Liver (tissue), 9 donors: ENCODE measurements around the gene DCUN1D1. TPM values are rescaled to one million over a fixed set of nuclear protein-coding genes. Genes with fewer than 3 reads are reported as not detected.
"Not testable (repeated sequence)": the region's sequence is repeated elsewhere in the genome, so short reads cannot be mapped to it uniquely, and the experiment has no call there.

ENCODE experiments used
- DNase-seq: peaks from one replicate; pipeline ENCODE4 v3.0.0-alpha.2; 2017; ENCODE audit warnings: low spot score
- H3K27ac ChIP-seq, 2 donors: one replicate each; pipeline ENCODE4 v1.7.0; 2013; ENCODE audit warnings: inconsistent platforms in 2 of 2, low read length in 2 of 2, control low read depth in 1 of 2, low read depth in 1 of 2, mild to moderate bottlenecking in 1 of 2
- H3K27me3 ChIP-seq, 4 donors: one replicate each; pipeline versions ENCODE4 v1.6.1 to v1.7.0; 2013; ENCODE audit warnings: low read length in 3 of 4, inconsistent platforms in 1 of 4, mild to moderate bottlenecking in 1 of 4, moderate library complexity in 1 of 4; ENCODE audit not compliant: control insufficient read depth in 4 of 4, insufficient read depth in 4 of 4
- H3K36me3 ChIP-seq, 4 donors: one replicate each; pipeline versions ENCODE4 v1.6.1 to v1.7.0; 2013; ENCODE audit warnings: low read length in 3 of 4, mild to moderate bottlenecking in 3 of 4, low read depth in 1 of 4, moderate library complexity in 1 of 4; ENCODE audit not compliant: control insufficient read depth in 4 of 4, insufficient read depth in 3 of 4
- H3K4me1 ChIP-seq, 4 donors: one replicate each; pipeline versions ENCODE4 v1.6.1 to v1.7.0; 2013; ENCODE audit warnings: low read length in 3 of 4, mild to moderate bottlenecking in 3 of 4, moderate library complexity in 1 of 4; ENCODE audit not compliant: control insufficient read depth in 4 of 4, insufficient read depth in 4 of 4
- H3K4me3 ChIP-seq, 3 donors: one replicate each; pipeline versions ENCODE4 v1.6.1 to v1.7.0; 2013; ENCODE audit warnings: low read length in 3 of 3, control low read depth in 1 of 3, low read depth in 1 of 3, mild to moderate bottlenecking in 1 of 3
- H3K9ac ChIP-seq, 2 donors: one replicate each; pipeline ENCODE4 v1.7.0; 2013; ENCODE audit warnings: low read length in 2 of 2, mild to moderate bottlenecking in 2 of 2, moderate library complexity in 2 of 2, control low read depth in 1 of 2, low read depth in 1 of 2
- H3K9me3 ChIP-seq, 4 donors: one replicate each; pipeline versions ENCODE4 v1.6.1 to v1.7.0; 2013; ENCODE audit warnings: low read length in 3 of 4; ENCODE audit not compliant: control insufficient read depth in 4 of 4
- ATF3 ChIP-seq: IDR thresholded peaks from 2 replicates; pipeline ENCODE4 v1.6.1; 2016; ENCODE audit warnings: antibody characterized with exemption
- CTCF ChIP-seq: fragments of 150-350 bp; IDR thresholded peaks from 2 replicates; pipeline ENCODE4 v1.5.1; 2017; ENCODE audit warnings: improper control_type of control experiment, low read depth, low read length; ENCODE audit not compliant: missing input control
- EGR1 ChIP-seq, 2 donors: IDR thresholded peaks; 2 replicates each; pipeline ENCODE4 v1.6.1; 2016 to 2018; ENCODE audit warnings: antibody characterized with exemption in 2 of 2, low read depth in 2 of 2
- FOXA1 ChIP-seq: IDR thresholded peaks from 2 replicates; pipeline ENCODE4 v1.6.1; 2016; ENCODE audit warnings: antibody characterized with exemption
- FOXA2 ChIP-seq: IDR thresholded peaks from 2 replicates; pipeline ENCODE4 v1.6.1; 2016; ENCODE audit warnings: antibody characterized with exemption
- GABPA ChIP-seq, 2 donors: IDR thresholded peaks in 1 of 2; conservative IDR thresholded peaks in 1 of 2; 2 replicates each; pipeline ENCODE4 v1.6.1; 2016; ENCODE audit warnings: antibody characterized with exemption in 2 of 2, mild to moderate bottlenecking in 1 of 2, moderate library complexity in 1 of 2
- HNF4A ChIP-seq, 2 donors: conservative IDR thresholded peaks; 2 replicates each; pipeline ENCODE4 v1.6.1; 2016; ENCODE audit warnings: antibody characterized with exemption in 2 of 2, mild to moderate bottlenecking in 2 of 2
- HNF4G ChIP-seq: IDR thresholded peaks from 2 replicates; pipeline ENCODE4 v1.6.1; 2016; ENCODE audit warnings: antibody characterized with exemption
- JUND ChIP-seq, 2 donors: IDR thresholded peaks; 2 replicates each; pipeline ENCODE4 v1.6.1; 2016; ENCODE audit warnings: antibody characterized with exemption in 2 of 2
- MAX ChIP-seq: IDR thresholded peaks from 2 replicates; pipeline ENCODE4 v1.6.1; 2016; ENCODE audit warnings: antibody characterized with exemption
- NR2F2 ChIP-seq: IDR thresholded peaks from 2 replicates; pipeline ENCODE4 v1.6.1; 2016; ENCODE audit warnings: antibody characterized with exemption
- RAD21 ChIP-seq, 2 donors: IDR thresholded peaks; 2 replicates each; pipeline ENCODE4 v1.6.1; 2016; ENCODE audit warnings: antibody characterized with exemption in 2 of 2, mild to moderate bottlenecking in 2 of 2
- REST ChIP-seq: IDR thresholded peaks from 2 replicates; pipeline ENCODE4 v1.6.1; 2016; ENCODE audit warnings: antibody characterized with exemption, mild to moderate bottlenecking
- RXRA ChIP-seq, 2 donors: IDR thresholded peaks; 2 replicates each; pipeline ENCODE4 v1.6.1; 2017 to 2018; ENCODE audit warnings: antibody characterized with exemption in 2 of 2, mild to moderate bottlenecking in 1 of 2
- SP1 ChIP-seq: IDR thresholded peaks from 2 replicates; pipeline ENCODE4 v1.6.1; 2018; ENCODE audit warnings: antibody characterized with exemption, mild to moderate bottlenecking
- TAF1 ChIP-seq: conservative IDR thresholded peaks from 2 replicates; pipeline ENCODE4 v1.6.1; 2016; ENCODE audit warnings: antibody characterized with exemption, mild to moderate bottlenecking
- YY1 ChIP-seq: IDR thresholded peaks from 2 replicates; pipeline ENCODE4 v1.6.1; 2016; ENCODE audit warnings: antibody characterized with exemption, mild to moderate bottlenecking
- ZBTB33 ChIP-seq: IDR thresholded peaks from 2 replicates; pipeline ENCODE4 v1.6.1; 2016; ENCODE audit warnings: antibody characterized with exemption
- WGBS: extraction: QIAGEN DNeasy Blood & Tissue Kit; methylation state at CpG from one replicate; pipeline ENCODE4 v1.1.7; 2013; 5-methylcytosine and 5-hydroxymethylcytosine counted together
- polyA plus RNA-seq, 2 donors: library from polyadenylated mRNA; stranded (reverse) in 1 of 2; unstranded in 1 of 2; fragments of 200-250 nt in 1 of 2; fragments of >200 nt in 1 of 2; fragmentation: Nextera tagmentation in 1 of 2; extraction: Ambion mirVana in 1 of 2; gene quantifications; one replicate each; pipeline versions ENCODE4 v1.2.1 to v1.2.3, GENCODE V29; 2013 to 2015
- total RNA-seq, 2 donors: library from RNA; depleted of rRNA; stranded (reverse); fragments of >200 nt; gene quantifications; one replicate each; pipeline ENCODE4 v1.2.3, GENCODE V29; 2014
- donor health status: healthy.
- donor health status: healthy.
- donor health status: healthy.
- donor health status: healthy.
- donor health status: healthy.

The DCUN1D1 gene
- total and polyA plus RNA-seq, 4 donors, result 9.1 to 56.0 (median 23.5) TPM

GRCh38 chr3:182999767-183000166 lies 19.4 kb upstream of the DCUN1D1 start:
- no peak overlapping the region for H3K27ac ChIP-seq
- no peaks in the 10 kb centered on the region for H3K36me3 ChIP-seq
- no peaks in the 10 kb centered on the region for H3K27me3 ChIP-seq
- no peaks in the 10 kb centered on the region for H3K4me1 ChIP-seq
- no peak overlapping the region for H3K9ac ChIP-seq
- no peaks in the 10 kb centered on the region for H3K9me3 ChIP-seq
- no peak for TF ChIP-seq EGR1 (IDR thresholded peaks at IDR 0.05; ENCODE audit: low read depth in 2 of 2)
- TF ChIP-seq FOXA1, result no peak
- no peak for TF ChIP-seq TAF1
- TF ChIP-seq RAD21 (IDR thresholded peaks at IDR 0.05), result no peak
- no peak for TF ChIP-seq HNF4G
- no peak for TF ChIP-seq RXRA (IDR thresholded peaks at IDR 0.05)
- no peak for TF ChIP-seq ZBTB33
- no peak for TF ChIP-seq YY1
- TF ChIP-seq NR2F2, result no peak
- TF ChIP-seq REST, result no peak
- TF ChIP-seq CTCF, result no peak
- no peak for TF ChIP-seq GABPA (IDR thresholded peaks at IDR 0.05 in 1 of 2, conservative IDR thresholded peaks at IDR 0.05 in 1 of 2)
- no peak for TF ChIP-seq FOXA2
- TF ChIP-seq ATF3, result no peak
- no peak for TF ChIP-seq JUND (IDR thresholded peaks at IDR 0.05)
- TF ChIP-seq SP1, result no peak
- TF ChIP-seq HNF4A (conservative IDR thresholded peaks at IDR 0.05), result no peak
- no peak for TF ChIP-seq MAX
- H3K4me3 ChIP-seq, result no peak overlapping the region
- 89% methylated on average over 1 of the region's 1 CpG for WGBS
- no peak for DNase-seq

GRCh38 chr3:182993486-182994201 lies 13.3 kb upstream of the DCUN1D1 start:
- not testable (repeated sequence) for H3K36me3 ChIP-seq, H3K27me3 ChIP-seq, H3K9me3 ChIP-seq, H3K4me1 ChIP-seq, H3K4me3 ChIP-seq, H3K9ac ChIP-seq, H3K27ac ChIP-seq, DNase-seq
- 94% methylated on average over 4 of the region's 4 CpGs for WGBS
